ENCODE results near the gene MGLL. TPM values are rescaled to one million over a fixed set of nuclear protein-coding genes. Genes with fewer than 3 reads are reported as not detected.

The MGLL gene
- total RNA-seq, 1 experiment from 2014 or later = 6.8 TPM

DNA sequence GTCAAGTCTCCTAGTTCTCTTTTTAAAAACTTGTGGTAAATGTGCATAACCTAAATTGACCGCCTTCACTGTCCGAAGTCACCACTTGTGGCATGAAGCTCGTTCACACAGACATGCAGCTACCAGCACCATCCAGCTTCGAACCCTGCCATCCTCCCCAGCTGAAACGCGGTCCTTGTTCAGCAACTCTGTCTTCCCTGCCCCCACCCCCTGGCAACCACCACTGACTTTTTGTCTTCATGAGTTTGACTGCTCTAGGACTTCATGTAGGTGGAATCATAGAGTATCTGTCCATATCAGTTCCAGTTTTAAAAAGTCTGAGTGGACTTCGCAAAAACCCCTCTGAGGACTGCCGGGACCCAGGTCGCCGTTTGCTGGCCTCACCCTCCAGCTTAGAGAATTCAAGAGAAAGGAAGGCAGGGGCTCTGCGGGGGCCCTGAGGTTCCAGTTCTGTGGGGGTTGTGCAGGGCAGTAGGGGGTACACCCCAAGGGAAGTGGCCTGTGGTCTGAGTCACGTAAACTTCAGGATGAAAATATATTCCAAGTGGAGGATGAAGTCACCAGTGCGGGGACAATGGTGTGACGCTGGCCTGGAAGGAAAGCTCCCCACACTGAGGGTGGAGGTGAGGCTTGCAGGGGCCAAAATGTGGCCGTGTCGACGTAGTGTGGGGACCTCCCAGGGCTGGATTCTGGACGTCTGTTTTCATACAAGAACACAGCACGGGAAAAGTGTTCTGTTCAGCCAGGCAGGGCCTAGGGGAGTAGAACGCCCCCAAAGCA, 82.0 kb downstream of the MGLL start:
- Histone ChIP-seq H3K4me1 (ENCODE audit: control insufficient read depth in 1 of 2, insufficient read depth in 2 of 2, low read length in 2 of 2) (peaks cover 0 to 5% of the 10 kb centered on the region in 2 experiments; a peak in 1 of 4 replicates), H3K79me2 (ENCODE audit: insufficient read depth, low read length) (no peaks in the 10 kb centered on the region), H3K4me2 (ENCODE audit: low read length) (no peak overlapping the region), H3K4me3 (replicated peaks in 1 of 2; ENCODE audit: low read depth in 1 of 2, low read length in 2 of 2) (no peak overlapping the region), H3K27me3 (ENCODE audit: insufficient read depth, low read length) (no peaks in the 10 kb centered on the region), H3K27ac (ENCODE audit: low read depth, low read length) (no peak overlapping the region), H4K20me1 (ENCODE audit: insufficient read depth) (no peaks in the 10 kb centered on the region), H3K9ac (ENCODE audit: low read length) (no peak overlapping the region), H2AFZ (ENCODE audit: low read depth, low read length, poor library complexity, severe bottlenecking) (no peak overlapping the region), H3K9me2 (ENCODE audit: insufficient read depth) (no peaks in the 10 kb centered on the region), H3K9me3 (ENCODE audit: control insufficient read depth in 1 of 2, insufficient read depth in 1 of 2, low read depth in 1 of 2, low read length in 2 of 2) (no peaks in the 10 kb centered on the region), H3K36me3 (ENCODE audit: control insufficient read depth in 1 of 2, insufficient read depth in 2 of 2, low read length in 2 of 2) (no peaks in the 10 kb centered on the region)
- intact Hi-C loops (cut with micrococcal nuclease) = no loop called here
- ChIA-PET CTCF (no interaction called here), RAD21 (ENCODE audit: low non-redundant PET in 1 of 2, low total read pairs in 2 of 2, uncharacterized antibody in 2 of 2, unreplicated experiment in 2 of 2) (no interaction called here), POLR2A (no interaction called here)
- TF ChIP-seq SRF (IDR thresholded peaks at IDR 0.05; ENCODE audit: low read depth) (no peak), POLR2A (IDR thresholded peaks at IDR 0.05; ENCODE audit: borderline replicate concordance, extremely low read depth, insufficient read depth, insufficient read length) (no peak), RAD21 (IDR thresholded peaks at IDR 0.05; ENCODE audit: low read depth) (no peak), ZNF274 (IDR thresholded peaks at IDR 0.05; ENCODE audit: low read depth, low read length) (no peak), FOSL1 (IDR thresholded peaks at IDR 0.05; ENCODE audit: low read depth) (no peak)
- no TSS peak for BruUV-seq (replicated peaks)
- ATAC-seq (no peak), DNase-seq (ENCODE audit: low read depth, low spot score) (no peak)

GRCh38 chr3:127739347-127740135, 82.8 kb downstream of the MGLL start:
- H3K9me3 ChIP-seq (ENCODE audit: control insufficient read depth in 1 of 2, insufficient read depth in 1 of 2, low read depth in 1 of 2, low read length in 2 of 2) = no peaks in the 10 kb centered on the region
- H3K9ac ChIP-seq (ENCODE audit: low read length) = no peak overlapping the region
- no peaks in the 10 kb centered on the region for H3K9me2 ChIP-seq (ENCODE audit: insufficient read depth)
- H3K4me2 ChIP-seq (ENCODE audit: low read length) = no peak overlapping the region
- H3K36me3 ChIP-seq (ENCODE audit: control insufficient read depth in 1 of 2, insufficient read depth in 2 of 2, low read length in 2 of 2) = no peaks in the 10 kb centered on the region
- no peak overlapping the region for H3K4me3 ChIP-seq (replicated peaks in 1 of 2; ENCODE audit: low read depth in 1 of 2, low read length in 2 of 2)
- H3K79me2 ChIP-seq (ENCODE audit: insufficient read depth, low read length) = no peaks in the 10 kb centered on the region
- POLR2A ChIA-PET = no interaction called here
- intact Hi-C loops (cut with micrococcal nuclease) = no loop called here
- BruUV-seq (replicated peaks) = no TSS peak
- CTCF ChIA-PET = no interaction called here
- no peak overlapping the region for H2AFZ ChIP-seq (ENCODE audit: low read depth, low read length, poor library complexity, severe bottlenecking)
- ATAC-seq (no peak), DNase-seq (ENCODE audit: low read depth, low spot score) (no peak)
- H4K20me1 ChIP-seq (ENCODE audit: insufficient read depth) = no peaks in the 10 kb centered on the region
- RAD21 ChIA-PET (ENCODE audit: low non-redundant PET in 1 of 2, low total read pairs in 2 of 2, uncharacterized antibody in 2 of 2, unreplicated experiment in 2 of 2) = no interaction called here
- peaks cover 0 to 13% of the 10 kb centered on the region in 2 experiments; a peak in 2 of 4 replicates for H3K4me1 ChIP-seq (ENCODE audit: control insufficient read depth in 1 of 2, insufficient read depth in 2 of 2, low read length in 2 of 2)
- H3K27ac ChIP-seq (ENCODE audit: low read depth, low read length) = no peak overlapping the region
- no peaks in the 10 kb centered on the region for H3K27me3 ChIP-seq (ENCODE audit: insufficient read depth, low read length)
- TF ChIP-seq EZH2phosphoT487 (IDR thresholded peaks at IDR 0.05; ENCODE audit: borderline replicate concordance) (no peak), FOSL1 (IDR thresholded peaks at IDR 0.05; ENCODE audit: low read depth) (no peak), POLR2AphosphoS5 (IDR thresholded peaks at IDR 0.05; ENCODE audit: low read depth, low read length) (no peak), ELF1 (IDR thresholded peaks at IDR 0.05; ENCODE audit: borderline replicate concordance, low read depth) (no peak), POLR2A (IDR thresholded peaks at IDR 0.05; ENCODE audit: borderline replicate concordance, extremely low read depth, insufficient read depth, insufficient read length) (no peak), ZBTB33 (IDR thresholded peaks at IDR 0.05; ENCODE audit: extremely low read depth, insufficient replicate concordance, low read length) (no peak), JUND (IDR thresholded peaks at IDR 0.05) (no peak), YY1 (IDR thresholded peaks at IDR 0.05; ENCODE audit: extremely low read depth, insufficient replicate concordance, low read depth, low read length) (no peak), EZH2 (IDR thresholded peaks at IDR 0.05) (no peak), SRF (IDR thresholded peaks at IDR 0.05; ENCODE audit: low read depth) (no peak)
- TF ChIP-seq, protein P1, sequence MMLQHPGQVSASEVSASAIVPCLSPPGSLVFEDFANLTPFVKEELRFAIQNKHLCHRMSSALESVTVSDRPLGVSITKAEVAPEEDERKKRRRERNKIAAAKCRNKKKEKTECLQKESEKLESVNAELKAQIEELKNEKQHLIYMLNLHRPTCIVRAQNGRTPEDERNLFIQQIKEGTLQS (IDR thresholded peaks at IDR 0.05) = no peak
- TF ChIP-seq, protein P2, sequence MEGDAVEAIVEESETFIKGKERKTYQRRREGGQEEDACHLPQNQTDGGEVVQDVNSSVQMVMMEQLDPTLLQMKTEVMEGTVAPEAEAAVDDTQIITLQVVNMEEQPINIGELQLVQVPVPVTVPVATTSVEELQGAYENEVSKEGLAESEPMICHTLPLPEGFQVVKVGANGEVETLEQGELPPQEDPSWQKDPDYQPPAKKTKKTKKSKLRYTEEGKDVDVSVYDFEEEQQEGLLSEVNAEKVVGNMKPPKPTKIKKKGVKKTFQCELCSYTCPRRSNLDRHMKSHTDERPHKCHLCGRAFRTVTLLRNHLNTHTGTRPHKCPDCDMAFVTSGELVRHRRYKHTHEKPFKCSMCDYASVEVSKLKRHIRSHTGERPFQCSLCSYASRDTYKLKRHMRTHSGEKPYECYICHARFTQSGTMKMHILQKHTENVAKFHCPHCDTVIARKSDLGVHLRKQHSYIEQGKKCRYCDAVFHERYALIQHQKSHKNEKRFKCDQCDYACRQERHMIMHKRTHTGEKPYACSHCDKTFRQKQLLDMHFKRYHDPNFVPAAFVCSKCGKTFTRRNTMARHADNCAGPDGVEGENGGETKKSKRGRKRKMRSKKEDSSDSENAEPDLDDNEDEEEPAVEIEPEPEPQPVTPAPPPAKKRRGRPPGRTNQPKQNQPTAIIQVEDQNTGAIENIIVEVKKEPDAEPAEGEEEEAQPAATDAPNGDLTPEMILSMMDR (IDR thresholded peaks at IDR 0.05 in 2 of 3, conservative IDR thresholded peaks at IDR 0.05 in 1 of 3; ENCODE audit: borderline replicate concordance in 1 of 3, insufficient read depth in 1 of 3, low read depth in 2 of 3, low read length in 2 of 3) = no peak
